DOHH2 (cell line): ENCODE measurements around the gene CRTAC1.

ENCODE experiments used
- EZH2phosphoT487 ChIP-seq: fragments of 200-600 bp; sonication (generic); IDR thresholded peaks from 2 replicates; pipeline ENCODE4 v1.6.1; 2017; ENCODE audit warnings: borderline replicate concordance, mild to moderate bottlenecking, antibody characterized with exemption, low read length, moderate library complexity, mixed read lengths
- TF ChIP-seq, protein P1 (sequence below): fragments of 200-600 bp; sonication (generic); IDR thresholded peaks from one replicate; pipeline ENCODE4 v1.5.1; 2014; ENCODE audit warnings: antibody characterized with exemption, mild to moderate bottlenecking, low read depth, low read length; ENCODE audit not compliant: poor library complexity, severe bottlenecking

- TF ChIP-seq, protein P1, sequence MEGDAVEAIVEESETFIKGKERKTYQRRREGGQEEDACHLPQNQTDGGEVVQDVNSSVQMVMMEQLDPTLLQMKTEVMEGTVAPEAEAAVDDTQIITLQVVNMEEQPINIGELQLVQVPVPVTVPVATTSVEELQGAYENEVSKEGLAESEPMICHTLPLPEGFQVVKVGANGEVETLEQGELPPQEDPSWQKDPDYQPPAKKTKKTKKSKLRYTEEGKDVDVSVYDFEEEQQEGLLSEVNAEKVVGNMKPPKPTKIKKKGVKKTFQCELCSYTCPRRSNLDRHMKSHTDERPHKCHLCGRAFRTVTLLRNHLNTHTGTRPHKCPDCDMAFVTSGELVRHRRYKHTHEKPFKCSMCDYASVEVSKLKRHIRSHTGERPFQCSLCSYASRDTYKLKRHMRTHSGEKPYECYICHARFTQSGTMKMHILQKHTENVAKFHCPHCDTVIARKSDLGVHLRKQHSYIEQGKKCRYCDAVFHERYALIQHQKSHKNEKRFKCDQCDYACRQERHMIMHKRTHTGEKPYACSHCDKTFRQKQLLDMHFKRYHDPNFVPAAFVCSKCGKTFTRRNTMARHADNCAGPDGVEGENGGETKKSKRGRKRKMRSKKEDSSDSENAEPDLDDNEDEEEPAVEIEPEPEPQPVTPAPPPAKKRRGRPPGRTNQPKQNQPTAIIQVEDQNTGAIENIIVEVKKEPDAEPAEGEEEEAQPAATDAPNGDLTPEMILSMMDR, result no peak
- no peak for TF ChIP-seq EZH2phosphoT487
Measured at GRCh38 chr10:98074315-98074911, 44.0 kb upstream of the CRTAC1 start.
